Activated T-cell treated with anti-CD3 and anti-CD28 coated beads, Interleukin-2, amount 50 U/mL, for 72 hours (primary cell): ENCODE measurements around the gene LSM10. TPM values are rescaled to one million over a fixed set of nuclear protein-coding genes. Genes with fewer than 3 reads are reported as not detected.

Experiments used
- ATAC-seq, 2 donors: fragments of 150-1000 bp; cut with Tn5 transposase; replicated peaks in 1 of 2; 2 replicates each; pipeline ENCODE4 v1.10.0; 2021; ENCODE audit warnings: moderate library complexity in 2 of 2, mild to moderate bottlenecking in 1 of 2
- DNase-seq, 2 donors: peaks; one replicate each; pipeline ENCODE4 v3.0.0; 2021 to 2022; ENCODE audit warnings: mixed read lengths in 1 of 2
- H3K27ac Mint-ChIP-seq: one replicate; pipeline ENCODE4 v1.8.0; 2022; ENCODE audit warnings: mild to moderate bottlenecking, moderate library complexity, mixed read lengths
- H3K27me3 Mint-ChIP-seq: one replicate; pipeline ENCODE4 v1.8.0; 2022; ENCODE audit warnings: low read depth, mixed read lengths
- H3K36me3 Mint-ChIP-seq, 2 donors: one replicate each; pipeline ENCODE4 v1.8.0; 2022; ENCODE audit warnings: mixed read lengths in 2 of 2, mild to moderate bottlenecking in 1 of 2; ENCODE audit not compliant: insufficient read depth in 2 of 2
- H3K4me1 Mint-ChIP-seq: one replicate; pipeline ENCODE4 v1.8.0; 2022; ENCODE audit warnings: low read depth, mixed read lengths
- H3K4me3 Mint-ChIP-seq, 2 donors: one replicate each; pipeline ENCODE4 v1.8.0; 2022; ENCODE audit warnings: mild to moderate bottlenecking in 2 of 2, mixed read lengths in 2 of 2, moderate library complexity in 2 of 2
- H3K9me3 Mint-ChIP-seq, 2 donors: one replicate each; pipeline ENCODE4 v1.8.0; 2022; ENCODE audit warnings: mixed read lengths in 2 of 2
- total RNA-seq, 2 donors: library from RNA; stranded (reverse); gene quantifications; one replicate each; pipeline ENCODE4 v1.2.3, GENCODE V29; 2022

LSM10 gene
- total RNA-seq, 2 donors from 2014 or later = 56.5 to 66.2 TPM

- peak overlapping the region; percentile 87 to 94 for H3K4me3 Mint-ChIP-seq
- ATAC-seq (peak; percentile 78), DNase-seq (peak; percentile 91 to 98)
- peak overlapping the region; percentile 82 for H3K27ac Mint-ChIP-seq
- H3K9me3 Mint-ChIP-seq = no peaks in the 10 kb centered on the region
- H3K4me1 Mint-ChIP-seq = peaks cover 70% of the 10 kb centered on the region
- H3K36me3 Mint-ChIP-seq = peaks cover 4 to 19% of the 10 kb centered on the region in 2 donors
- H3K27me3 Mint-ChIP-seq = no peaks in the 10 kb centered on the region
These were observed 11.2 kb downstream of the LSM10 start for GRCh38 chr1:36386265-36387140.

- Mint-ChIP-seq H3K9me3 (no peaks in the 10 kb centered on the region), H3K4me3 (peak within 1 kb of the TSS; percentile 87 to 94), H3K27ac (peak within 1 kb of the TSS; percentile 93), H3K36me3 (peaks cover 2 to 16% of the 10 kb centered on the region in 2 donors), H3K4me1 (peaks cover 79% of the 10 kb centered on the region), H3K27me3 (no peaks in the 10 kb centered on the region)
- peak; percentile 95 to 98 for DNase-seq
- peak; percentile 87 to 89 for ATAC-seq
These were observed 12.1 kb downstream of the LSM10 start, which contains the start of gene STK40 for GRCh38 chr1:36385410-36386264. STK40 (minus strand) TSS chr1:36385924; CDS start chr1:36361332, 24,592 bp downstream.

GRCh38 chr1:36384542-36385409, 12.9 kb downstream of the LSM10 start:
- peaks cover 74% of the 10 kb centered on the region for H3K4me1 Mint-ChIP-seq

GRCh38 chr1:36383240-36383639, 14.5 kb downstream of the LSM10 start:
- ATAC-seq = no peak
- Mint-ChIP-seq H3K4me3 (peak overlapping the region; percentile 87 to 94), H3K27ac (peak overlapping the region; percentile 93)

More at GRCh38 chr1:36384542-36385409, 12.9 kb downstream of the LSM10 start:
- no peaks in the 10 kb centered on the region for H3K9me3 Mint-ChIP-seq
- no peaks in the 10 kb centered on the region for H3K27me3 Mint-ChIP-seq
- H3K4me3 Mint-ChIP-seq = peak overlapping the region; percentile 87 to 94
- DNase-seq (peak; percentile 33 to 38), ATAC-seq (no peak)
- H3K36me3 Mint-ChIP-seq = peaks cover 2 to 14% of the 10 kb centered on the region in 2 donors
- H3K27ac Mint-ChIP-seq = peak overlapping the region; percentile 93

GRCh38 chr1:36382669-36383068, 15.0 kb downstream of the LSM10 start:
- Mint-ChIP-seq H3K4me1 (peaks cover 65% of the 10 kb centered on the region), H3K27me3 (no peaks in the 10 kb centered on the region), H3K36me3 (peaks cover 2 to 12% of the 10 kb centered on the region in 2 donors), H3K4me3 (no peak overlapping the region), H3K9me3 (no peaks in the 10 kb centered on the region), H3K27ac (no peak overlapping the region)
- ATAC-seq (no peak), DNase-seq (no peak)

More at GRCh38 chr1:36383240-36383639, 14.5 kb downstream of the LSM10 start:
- H3K4me1 Mint-ChIP-seq = peaks cover 71% of the 10 kb centered on the region
- H3K36me3 Mint-ChIP-seq = peaks cover 2 to 12% of the 10 kb centered on the region in 2 donors
- no peaks in the 10 kb centered on the region for H3K27me3 Mint-ChIP-seq
- no peak for DNase-seq
- no peaks in the 10 kb centered on the region for H3K9me3 Mint-ChIP-seq

GRCh38 chr1:36382231-36382630, 15.5 kb downstream of the LSM10 start:
- H3K27me3 Mint-ChIP-seq = no peaks in the 10 kb centered on the region
- no peak overlapping the region for H3K4me3 Mint-ChIP-seq
- peaks cover 61% of the 10 kb centered on the region for H3K4me1 Mint-ChIP-seq
- H3K36me3 Mint-ChIP-seq = peaks cover 2 to 10% of the 10 kb centered on the region in 2 donors
- H3K27ac Mint-ChIP-seq = peak overlapping the region; percentile 47
- no peaks in the 10 kb centered on the region for H3K9me3 Mint-ChIP-seq
- ATAC-seq (no peak), DNase-seq (no peak)

- no peaks in the 10 kb centered on the region for H3K27me3 Mint-ChIP-seq
- no peak for DNase-seq
- H3K9me3 Mint-ChIP-seq = no peaks in the 10 kb centered on the region
- H3K36me3 Mint-ChIP-seq = peaks cover 2 to 10% of the 10 kb centered on the region in 2 donors
- no peak for ATAC-seq
- no peak overlapping the region for H3K4me3 Mint-ChIP-seq
- H3K27ac Mint-ChIP-seq = peak overlapping the region; percentile 47
- H3K4me1 Mint-ChIP-seq = peaks cover 55% of the 10 kb centered on the region
These were observed 16.3 kb downstream of the LSM10 start for GRCh38 chr1:36381405-36381804.

GRCh38 chr1:36380782-36381181, 16.9 kb downstream of the LSM10 start:
- DNase-seq = no peak
- no peaks in the 10 kb centered on the region for H3K27me3 Mint-ChIP-seq
- H3K36me3 Mint-ChIP-seq = peaks cover 2 to 10% of the 10 kb centered on the region in 2 donors
- no peak overlapping the region for H3K4me3 Mint-ChIP-seq
- no peak overlapping the region for H3K27ac Mint-ChIP-seq
- H3K4me1 Mint-ChIP-seq = peaks cover 61% of the 10 kb centered on the region
- no peak for ATAC-seq
- no peaks in the 10 kb centered on the region for H3K9me3 Mint-ChIP-seq

- no peaks in the 10 kb centered on the region for H3K27me3 Mint-ChIP-seq
- H3K9me3 Mint-ChIP-seq = no peaks in the 10 kb centered on the region
- DNase-seq = no peak
- H3K4me3 Mint-ChIP-seq = peak overlapping the region in 1 of 2 donors; percentile 39
- ATAC-seq = no peak
- peaks cover 62% of the 10 kb centered on the region for H3K4me1 Mint-ChIP-seq
- H3K36me3 Mint-ChIP-seq = peaks cover 2 to 10% of the 10 kb centered on the region in 2 donors
- H3K27ac Mint-ChIP-seq = peak overlapping the region; percentile 47
These were observed 17.5 kb downstream of the LSM10 start for GRCh38 chr1:36380143-36380619.

- ATAC-seq = no peak
- no peak for DNase-seq
- Mint-ChIP-seq H3K27me3 (no peaks in the 10 kb centered on the region), H3K9me3 (no peaks in the 10 kb centered on the region), H3K27ac (peak overlapping the region; percentile 66), H3K36me3 (peaks cover 2 to 4% of the 10 kb centered on the region in 2 donors), H3K4me1 (peaks cover 62% of the 10 kb centered on the region), H3K4me3 (no peak overlapping the region)
These were observed 19.8 kb downstream of the LSM10 start for GRCh38 chr1:36377791-36378492.

- peak overlapping the region in 1 of 2 donors; percentile 92 for H3K4me3 Mint-ChIP-seq
- H3K9me3 Mint-ChIP-seq = no peaks in the 10 kb centered on the region
- DNase-seq (no peak), ATAC-seq (no peak)
- H3K4me1 Mint-ChIP-seq = peaks cover 67% of the 10 kb centered on the region
- H3K36me3 Mint-ChIP-seq = peaks cover 0 to 3% of the 10 kb centered on the region in 2 donors
- no peaks in the 10 kb centered on the region for H3K27me3 Mint-ChIP-seq
- peak overlapping the region; percentile 97 for H3K27ac Mint-ChIP-seq
These were observed 25.1 kb downstream of the LSM10 start for GRCh38 chr1:36372617-36373016.
